GM18507 (cell line): Measurements from ENCODE around the gene HGS.
"Not testable (repeated sequence)": the region's sequence is repeated elsewhere in the genome, so short reads cannot be mapped to it uniquely, and the experiment has no call there.

Experiments
- DNase-seq: peaks from one replicate; pipeline ENCODE4 v3.0.0; 2011; ENCODE audit warnings: low read depth; ENCODE audit not compliant: insufficient read length; ENCODE audit errors: extremely low spot score
- FAIRE-seq: peaks from 2 replicates; lab custom pipeline; 2011; peaks lifted over from hg19 to GRCh38; lab: Jason Lieb, UNC

The HGS gene

DNA sequence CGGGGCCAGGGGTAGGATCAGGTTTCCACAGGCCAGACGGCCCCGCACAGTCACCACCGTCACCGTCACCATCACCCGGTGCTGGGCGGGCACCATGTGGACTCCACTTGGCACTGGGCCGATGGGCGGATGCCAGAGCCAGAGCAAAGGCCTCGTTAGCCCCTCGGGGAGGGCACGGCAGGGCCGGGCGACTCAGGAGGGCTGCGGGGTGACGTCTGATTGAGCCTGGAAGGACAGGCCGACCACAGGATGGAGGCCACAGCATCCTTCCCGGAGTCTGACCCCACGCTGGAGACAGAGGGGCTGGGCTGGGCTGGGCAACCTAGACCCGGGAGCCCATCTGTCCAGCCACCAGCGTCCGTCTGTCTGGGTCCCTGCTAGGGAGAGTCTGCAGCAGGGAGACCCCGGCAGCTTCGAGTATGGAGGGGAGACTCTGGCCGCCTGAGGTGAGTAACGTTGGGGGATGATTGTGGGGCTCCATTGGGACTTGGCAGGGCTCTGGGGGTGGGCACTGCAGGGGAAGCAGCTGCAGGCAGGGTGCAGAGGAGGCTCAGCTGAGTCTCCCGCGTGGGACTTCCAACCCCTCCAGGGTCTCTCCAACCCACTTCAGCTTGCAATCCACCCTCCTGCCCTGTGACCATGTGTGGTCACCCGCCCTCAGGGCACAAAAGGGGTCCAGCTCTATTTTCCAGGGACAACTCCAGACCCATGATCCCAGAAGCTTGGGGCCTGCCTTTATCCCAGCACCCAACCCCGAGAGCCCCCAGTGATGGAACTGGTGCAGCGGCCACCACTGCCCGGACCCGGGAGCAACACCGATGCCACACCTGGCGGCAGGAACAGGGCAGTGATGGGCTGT is 50.8 kb downstream of the HGS start:
- FAIRE-seq, result no peak
- DNase-seq, result no peak

GRCh38 chr17:81735264-81736102 is 51.7 kb downstream of the HGS start:
- FAIRE-seq (peak; percentile 90), DNase-seq (peak; percentile 48)

- DNase-seq (no peak), FAIRE-seq (no peak)
These were observed 54.4 kb downstream of the HGS start for GRCh38 chr17:81737947-81738800.

GRCh38 chr17:81738801-81739393 is 55.1 kb downstream of the HGS start:
- FAIRE-seq (no peak), DNase-seq (no peak)

- FAIRE-seq, DNase-seq: not testable (repeated sequence)
These were observed 55.8 kb downstream of the HGS start for GRCh38 chr17:81739593-81739992.

GRCh38 chr17:81740395-81740961 is 56.7 kb downstream of the HGS start:
- FAIRE-seq (no peak), DNase-seq (no peak)

DNA sequence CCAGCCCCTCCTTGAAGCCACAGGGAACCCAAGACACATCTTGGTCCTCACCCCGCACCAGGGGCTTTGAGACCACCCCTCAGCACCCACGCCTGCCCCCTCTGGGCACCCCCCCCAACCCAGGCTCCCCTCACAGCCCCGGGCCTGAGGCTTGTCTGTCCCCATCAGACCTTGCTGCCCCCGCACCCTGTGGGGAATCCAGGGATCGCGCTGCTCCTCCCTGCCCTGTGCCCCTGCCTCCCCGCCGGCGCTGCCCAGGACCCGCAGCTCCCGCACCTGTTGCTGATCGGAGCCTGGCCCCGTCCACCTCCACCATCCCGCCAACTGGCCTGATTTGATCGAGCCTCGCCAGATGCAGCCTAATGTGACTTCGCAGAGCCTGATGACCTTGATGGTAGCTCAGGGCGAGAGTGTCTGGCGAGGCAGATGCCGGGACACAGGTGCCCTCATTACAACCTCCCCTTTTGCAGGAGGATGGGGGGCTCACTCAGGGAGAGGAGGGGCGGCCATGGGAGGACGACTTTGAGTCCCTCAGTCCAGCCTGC is 57.3 kb downstream of the HGS start:
- no peak for DNase-seq
- FAIRE-seq, result no peak

GRCh38 chr17:81741594-81742452 is 58.0 kb downstream of the HGS start:
- DNase-seq (no peak), FAIRE-seq (no peak)
